ENCODE data around the gene ABCB9. TPM values are rescaled to one million over a fixed set of nuclear protein-coding genes. Genes with fewer than 3 reads are reported as not detected.

The ABCB9 gene
- total and polyA plus RNA-seq, 2 of the 8 experiments (the other 6 are each of a cell fraction or from before 2014, with no cell fraction given), result 3.8 to 8.0 TPM

GRCh38 chr12:122961531-122962329 is 4.5 kb downstream of the ABCB9 start:
- Histone ChIP-seq H3K27me3 (replicated peaks in 1 of 4; ENCODE audit: control insufficient read depth in 3 of 4, extremely low read depth in 1 of 4, insufficient read depth in 3 of 4, low read length in 3 of 4) (no peaks in the 10 kb centered on the region), H3K9me3 (ENCODE audit: insufficient read depth in 2 of 2, low read depth in 1 of 2, low read length in 1 of 2) (no peaks in the 10 kb centered on the region), H3K23ac (ENCODE audit: insufficient read length) (no peak overlapping the region), H3K79me1 (ENCODE audit: low read depth, low read length) (no peaks in the 10 kb centered on the region), H4K8ac (ENCODE audit: extremely low read depth, insufficient read depth, low read length) (no peak overlapping the region), H3K18ac (ENCODE audit: extremely low read depth, low read length) (no peak overlapping the region), H4K20me1 (replicated peaks in 1 of 2; ENCODE audit: control insufficient read depth in 1 of 2, insufficient read depth in 2 of 2, low read length in 2 of 2) (peaks cover 5 to 12% of the 10 kb centered on the region in 2 experiments), H3K27ac (ENCODE audit: low read depth, low read length) (no peak overlapping the region), H2BK5ac (ENCODE audit: low read depth, low read length) (no peak overlapping the region), H3K79me2 (ENCODE audit: control insufficient read depth in 1 of 2, insufficient read depth in 2 of 2, low read length in 2 of 2) (no peaks in the 10 kb centered on the region), H3K23me2 (ENCODE audit: low read depth, low read length) (peaks cover 3% of the 10 kb centered on the region; the same call in 1 of the 2 replicates), H3K9ac (replicated peaks in 1 of 4; ENCODE audit: extremely low read depth in 1 of 4, low read depth in 3 of 4, low read length in 3 of 4) (no peak overlapping the region), H2BK120ac (replicated peaks; ENCODE audit: low read depth, low read length) (no peak overlapping the region), H3K14ac (ENCODE audit: insufficient read length) (no peak overlapping the region), H3K4me2 (ENCODE audit: insufficient read depth in 1 of 2, low read depth in 2 of 2, low read length in 2 of 2) (no peak overlapping the region), H3K36me3 (ENCODE audit: control insufficient read depth in 2 of 4, insufficient read depth in 4 of 4, low read length in 3 of 4) (peaks cover 0 to 3% (median 0%) of the 10 kb centered on the region in 4 experiments; a peak in 1 of 8 replicates), H2BK12ac (ENCODE audit: low read depth, low read length) (no peak overlapping the region), H3K56ac (replicated peaks; ENCODE audit: insufficient read length, low read depth, low read length) (no peak overlapping the region), H2BK20ac (ENCODE audit: low read length) (no peak overlapping the region), H3K4me3 (ENCODE audit: extremely low read depth in 1 of 4, insufficient read depth in 2 of 4, low read depth in 3 of 4, low read length in 4 of 4) (no peak overlapping the region), H2AFZ (ENCODE audit: low read length) (no peak overlapping the region), H2BK15ac (ENCODE audit: low read length) (no peak overlapping the region), H4K5ac (ENCODE audit: insufficient read length, low read depth, low read length) (no peak overlapping the region), H4K91ac (replicated peaks; ENCODE audit: insufficient read length, low read length) (no peak overlapping the region), H3K4me1 (replicated peaks in 1 of 4; ENCODE audit: control insufficient read depth in 3 of 4, insufficient read depth in 4 of 4, low read length in 3 of 4) (peaks cover under 1 to 5% (median 4%) of the 10 kb centered on the region in 4 experiments; a peak in 6 of 7 replicates), H3K4ac (replicated peaks; ENCODE audit: insufficient read length, low read depth, low read length) (no peak overlapping the region), H2AK5ac (ENCODE audit: low read depth, low read length) (no peak overlapping the region)
- FAIRE-seq (no peak), DNase-seq (ENCODE audit: low read depth in 1 of 2, low spot score in 2 of 2) (no peak)
- ChIA-PET POLR2A (ENCODE audit: partially characterized antibody) (no interaction called here), CTCF (ENCODE audit: partially characterized antibody) (no interaction called here)
- WGBS, 2 experiments (ENCODE audit: extremely low coverage in 1 of 2, insufficient coverage in 1 of 2, insufficient read length in 1 of 2, insufficient replicate concordance in 2 of 2, low coverage in 1 of 2, low lambda C conversion rate in 2 of 2, missing lambda C conversion rate in 1 of 2), result 87% methylated on average over 10 of the region's 10 CpGs; no CpG with 5 or more reads in 1 of the 2 experiments
- TF ChIP-seq JUND (IDR thresholded peaks at IDR 0.05; ENCODE audit: low read length) (no peak), CBX5 (IDR thresholded peaks at IDR 0.05; ENCODE audit: low read depth, low read length) (no peak)

All from H1 (cell line).